Iris pigment epithelial cell (primary cell): ENCODE measurements around the gene KCNQ2.
A peak's percentile ranks its signal among the peaks of the same experiment; 100 is the strongest.

Experiments
- DNase-seq: peaks from one replicate; pipeline ENCODE4 v3.0.0-alpha.2; 2011; ENCODE audit warnings: low read depth

Gene KCNQ2

GRCh38 chr20:63454731-63455567 is 17.5 kb downstream of the KCNQ2 start:
- no peak for DNase-seq

DNA sequence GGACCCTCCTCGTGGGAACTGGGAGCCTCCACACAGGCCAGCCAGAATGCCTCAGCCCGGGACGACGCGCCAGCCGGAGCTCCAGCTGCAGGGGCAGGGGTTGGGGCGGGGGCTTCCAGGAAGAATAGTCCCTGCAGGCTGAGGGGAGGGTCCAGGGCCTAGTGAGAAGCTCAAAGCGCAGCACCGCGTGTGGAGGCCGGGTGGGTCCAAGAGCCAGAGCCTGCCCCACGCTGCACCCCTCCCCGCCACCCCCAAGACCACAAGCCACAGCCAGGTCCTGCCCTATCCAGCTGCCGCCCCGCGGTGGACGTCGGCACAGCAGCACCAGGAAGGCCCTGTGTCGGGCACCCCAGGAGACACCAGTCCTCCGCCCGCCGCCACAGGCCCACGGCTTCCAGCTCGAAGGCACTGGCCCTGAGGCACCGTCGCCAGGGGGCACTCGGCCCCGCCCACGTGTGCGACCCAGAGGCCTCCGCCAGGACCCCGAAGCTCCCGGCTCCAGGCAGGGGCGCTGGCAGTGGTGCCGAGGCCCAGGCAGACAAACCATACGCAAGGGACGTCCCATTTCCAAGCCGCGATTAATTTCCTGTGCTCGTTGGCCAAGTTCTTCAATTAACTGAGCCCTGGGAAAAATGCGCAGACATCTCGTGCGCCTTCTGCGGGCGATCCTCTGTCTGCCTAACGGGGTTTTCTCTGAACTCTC is 19.5 kb downstream of the KCNQ2 start:
- no peak for DNase-seq

- DNase-seq = no peak
Observed at GRCh38 chr20:63452341-63452740, 20.1 kb downstream of the KCNQ2 start.

DNA sequence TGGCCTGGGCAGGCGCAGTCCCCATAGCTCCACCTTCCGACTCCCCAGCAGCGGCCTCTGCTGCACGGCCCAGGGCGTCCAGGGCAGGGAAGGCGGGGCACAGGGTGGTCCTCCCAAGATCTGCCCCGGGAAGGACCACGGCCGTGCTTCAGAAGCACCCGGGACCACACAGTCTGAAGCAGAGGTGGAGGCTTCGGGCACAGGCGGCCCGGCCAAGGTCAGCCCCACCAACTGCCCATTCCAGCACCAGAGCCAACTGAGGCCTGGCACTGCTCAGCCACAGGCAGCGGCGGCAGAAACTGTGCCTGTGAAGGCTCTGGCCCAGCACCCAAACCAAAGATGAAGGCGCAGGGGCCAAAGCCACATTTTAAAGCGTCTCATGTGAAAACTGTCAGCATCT is 20.6 kb downstream of the KCNQ2 start:
- no peak for DNase-seq

- no peak for DNase-seq
Observed at GRCh38 chr20:63449796-63450730, 22.4 kb downstream of the KCNQ2 start.

- no peak for DNase-seq
Observed at GRCh38 chr20:63449025-63449424, 23.4 kb downstream of the KCNQ2 start.

DNA sequence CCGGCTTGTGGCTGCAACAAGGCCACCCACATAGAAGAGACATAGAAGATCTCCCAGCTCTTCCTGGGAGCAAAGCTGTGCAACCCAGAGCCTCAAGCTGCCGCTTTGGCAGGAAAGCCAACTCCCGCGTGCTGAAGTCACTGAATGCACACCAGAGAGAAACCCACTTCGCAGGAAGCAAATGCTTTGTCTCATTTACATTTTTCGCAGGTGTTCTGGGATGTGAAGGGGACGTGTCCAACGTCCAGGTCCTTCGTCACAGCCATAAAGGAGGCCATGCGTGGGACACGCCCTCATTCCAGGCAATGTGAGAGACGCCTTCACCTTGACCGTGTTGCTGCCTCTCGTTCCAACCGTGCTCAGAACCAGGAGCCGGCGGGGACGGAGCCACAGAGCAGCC is 24.4 kb downstream of the KCNQ2 start:
- DNase-seq = no peak

DNA sequence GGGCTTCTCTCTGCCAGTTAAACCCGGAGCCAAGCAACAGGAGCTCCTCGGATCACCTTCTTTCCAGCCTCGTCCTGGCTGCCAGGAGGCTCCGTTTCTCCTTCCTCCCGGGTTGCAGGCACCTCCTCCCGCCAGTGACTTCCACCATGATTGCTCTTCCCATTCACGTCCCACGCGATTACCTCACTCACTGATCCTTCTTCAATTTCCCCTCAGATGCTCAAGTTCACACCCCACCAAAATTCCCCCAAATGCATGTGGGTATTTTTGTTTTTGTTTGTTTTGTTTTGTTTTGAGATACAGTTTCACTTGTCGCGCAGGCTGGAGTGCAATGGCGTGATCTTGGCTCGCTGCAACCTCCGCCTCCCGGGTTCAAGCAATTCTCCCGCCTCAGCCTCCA is 25.1 kb downstream of the KCNQ2 start:
- no peak for DNase-seq

DNA sequence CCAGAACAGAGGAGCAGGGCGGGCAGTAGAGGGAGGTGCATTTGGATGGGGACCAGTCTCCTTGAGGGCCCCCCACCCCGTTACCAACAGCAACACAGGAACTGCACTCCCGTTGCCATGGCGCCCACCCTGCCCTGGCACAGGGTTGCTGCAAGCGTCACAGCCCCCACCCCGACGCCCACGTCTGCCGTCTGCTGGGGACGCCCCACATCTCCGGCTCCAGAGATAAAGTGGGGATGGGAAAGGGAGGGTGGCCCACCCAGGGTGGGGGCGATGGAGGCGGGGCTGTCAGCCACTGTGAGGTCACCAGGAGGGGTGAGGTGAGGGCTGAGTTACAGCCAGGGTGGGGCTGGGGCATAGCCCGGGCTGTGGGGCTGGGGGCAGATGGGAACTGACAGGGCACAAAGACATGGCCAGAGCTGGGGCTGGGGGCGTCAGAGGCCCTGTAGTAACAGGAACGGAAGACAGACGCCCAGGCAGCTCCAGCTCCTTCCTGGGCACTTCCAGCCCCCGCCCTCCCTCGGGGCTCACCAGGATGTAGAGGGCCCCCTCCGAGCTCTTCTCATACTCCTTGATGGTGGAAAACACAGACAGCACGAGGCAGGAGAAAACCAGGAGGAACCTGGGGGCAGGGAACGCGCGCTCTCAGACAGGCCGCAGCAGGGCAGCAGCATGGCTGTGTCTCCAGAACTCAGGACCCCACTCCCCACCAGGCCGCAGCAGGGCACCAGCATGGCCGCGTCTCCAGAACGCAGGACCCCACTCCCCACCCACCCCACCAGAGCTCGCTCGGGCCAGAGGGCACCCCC is 26.0 kb downstream of the KCNQ2 start:
- no peak for DNase-seq

- DNase-seq = no peak
Observed at GRCh38 chr20:63445075-63445734, 27.2 kb downstream of the KCNQ2 start.

- no peak for DNase-seq
Observed at GRCh38 chr20:63444548-63444947, 27.9 kb downstream of the KCNQ2 start.

- DNase-seq = no peak
Observed at GRCh38 chr20:63443606-63444395, 28.7 kb downstream of the KCNQ2 start.

- DNase-seq = peak; percentile 37
Observed at GRCh38 chr20:63442100-63442493, 30.4 kb downstream of the KCNQ2 start.

DNA sequence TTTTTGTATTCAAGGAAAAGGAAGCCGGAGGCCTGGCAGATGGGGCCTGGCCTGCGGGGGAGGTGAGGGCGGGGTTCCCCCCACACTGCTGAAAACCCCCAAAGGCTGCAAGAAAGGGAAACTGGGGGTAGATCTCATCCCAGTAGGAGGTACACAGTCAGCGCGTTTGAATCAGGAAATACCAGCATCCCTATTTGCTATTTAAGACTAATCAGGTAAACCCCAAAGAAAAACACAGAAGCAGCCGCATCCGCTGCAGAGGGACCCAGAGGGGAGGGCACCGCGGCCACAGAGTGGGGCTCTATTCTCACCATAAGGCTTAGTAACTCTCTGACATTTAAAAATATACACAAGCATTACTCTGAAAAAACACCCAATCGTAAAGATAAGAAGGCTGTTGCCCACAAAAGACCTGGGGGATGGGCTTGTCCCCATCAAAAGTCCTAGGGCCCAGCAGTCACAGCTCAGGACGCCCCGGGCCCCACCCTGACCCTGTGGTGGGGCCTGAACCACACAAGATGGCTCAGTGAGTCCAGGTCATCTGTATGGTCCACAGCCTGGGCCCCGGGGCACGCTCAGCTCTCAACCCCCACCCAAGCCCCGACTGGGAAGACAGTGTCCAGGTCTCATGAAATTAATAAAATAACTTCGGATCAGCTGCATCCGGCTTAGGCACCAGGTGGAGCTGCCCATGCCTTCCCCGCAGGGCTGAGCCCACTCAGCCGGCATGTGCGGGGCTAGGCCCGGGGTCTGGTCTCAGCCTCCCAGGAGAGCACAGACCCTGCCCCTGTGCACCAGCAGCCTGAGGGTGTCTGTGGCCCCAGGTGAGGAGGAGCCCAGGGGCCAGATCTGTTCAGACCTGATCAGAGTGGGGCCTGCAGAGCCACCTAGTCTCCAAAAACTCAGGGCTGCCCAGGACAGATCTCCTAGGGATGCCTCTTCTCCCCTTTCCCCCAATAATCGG is 31.0 kb downstream of the KCNQ2 start:
- DNase-seq = no peak

- no peak for DNase-seq
Observed at GRCh38 chr20:63440366-63440955, 32.0 kb downstream of the KCNQ2 start.

GRCh38 chr20:63439866-63440265 is 32.6 kb downstream of the KCNQ2 start:
- DNase-seq = no peak

- DNase-seq = no peak
Observed at GRCh38 chr20:63438121-63438520, 34.3 kb downstream of the KCNQ2 start.

DNA sequence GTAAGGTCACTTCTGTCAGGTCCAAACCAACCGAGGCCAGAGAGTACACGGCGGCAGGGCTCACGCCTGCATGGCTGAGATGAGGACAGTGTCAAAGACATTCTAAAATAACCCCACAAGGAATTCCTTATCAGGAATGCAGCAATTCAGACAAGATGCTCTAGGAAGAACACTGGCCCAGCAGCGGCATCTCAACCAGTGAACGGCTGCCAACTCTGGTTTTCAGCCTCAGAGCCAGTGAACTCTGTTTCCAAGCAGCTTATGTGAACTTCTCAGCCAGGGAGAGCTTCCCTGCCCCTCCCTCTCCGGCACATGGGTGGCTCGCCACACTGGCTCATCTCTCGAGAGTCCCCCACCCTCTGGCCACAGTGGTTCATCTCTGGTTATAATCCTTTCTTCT is 36.9 kb downstream of the KCNQ2 start:
- DNase-seq = peak; percentile 4
